ENCODE results near the gene USP54. TPM values are rescaled to one million over a fixed set of nuclear protein-coding genes. Genes with fewer than 3 reads are reported as not detected.
A peak's percentile ranks its signal among the peaks of the same experiment; 100 is the strongest.

USP54 gene
- total and polyA plus RNA-seq, 2 of the 13 experiments (the other 11 are each of a cell fraction or from before 2014, with no cell fraction given) = 18.1 to 25.0 TPM

DNA sequence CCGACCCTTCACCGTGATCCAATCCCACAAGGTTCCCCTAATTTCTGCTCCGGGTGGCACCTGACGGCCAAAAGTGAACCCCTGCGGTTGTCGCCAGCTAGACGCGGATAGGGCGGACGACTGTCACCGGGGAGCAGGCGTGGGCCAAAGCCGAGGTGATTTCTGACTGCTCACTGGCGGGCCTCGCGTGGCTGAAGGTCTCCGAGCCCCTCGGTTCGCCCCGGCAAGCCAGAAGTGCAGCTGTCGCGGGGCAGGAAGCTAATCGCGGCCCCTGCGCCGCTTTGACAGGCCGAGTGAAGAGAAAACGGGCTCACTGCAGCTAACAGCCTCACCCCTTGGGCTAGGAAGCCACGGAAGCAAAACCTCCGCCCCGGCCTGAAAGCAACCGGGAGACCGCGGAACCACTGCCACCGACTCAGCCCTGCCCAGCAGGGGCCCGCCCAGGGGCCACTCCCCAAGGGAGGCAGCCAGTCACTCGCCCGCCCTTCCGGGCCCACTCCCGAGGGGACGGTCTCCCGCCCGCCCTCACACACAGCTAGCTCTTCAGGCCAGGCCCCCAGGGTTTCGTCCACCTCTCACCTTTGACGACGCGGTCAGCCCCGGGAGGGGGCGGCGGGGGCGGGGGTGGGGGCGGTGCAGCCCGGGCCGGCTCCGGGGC lies 95.8 kb downstream of the USP54 start (continued):
- TF ChIP-seq, protein P1, sequence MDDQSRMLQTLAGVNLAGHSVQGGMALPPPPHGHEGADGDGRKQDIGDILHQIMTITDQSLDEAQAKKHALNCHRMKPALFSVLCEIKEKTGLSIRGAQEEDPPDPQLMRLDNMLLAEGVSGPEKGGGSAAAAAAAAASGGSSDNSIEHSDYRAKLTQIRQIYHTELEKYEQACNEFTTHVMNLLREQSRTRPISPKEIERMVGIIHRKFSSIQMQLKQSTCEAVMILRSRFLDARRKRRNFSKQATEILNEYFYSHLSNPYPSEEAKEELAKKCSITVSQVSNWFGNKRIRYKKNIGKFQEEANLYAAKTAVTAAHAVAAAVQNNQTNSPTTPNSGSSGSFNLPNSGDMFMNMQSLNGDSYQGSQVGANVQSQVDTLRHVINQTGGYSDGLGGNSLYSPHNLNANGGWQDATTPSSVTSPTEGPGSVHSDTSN (CRISPR knock-in tag; IDR thresholded peaks at IDR 0.05; ENCODE audit: borderline replicate concordance) = no peak
- no peak for TF ChIP-seq HES4 (CRISPR knock-in tag; IDR thresholded peaks at IDR 0.05; ENCODE audit: borderline replicate concordance)
- peak; percentile 51 for TF ChIP-seq RAD21 (CRISPR knock-in tag; IDR thresholded peaks at IDR 0.05)
- TF ChIP-seq, protein P2, sequence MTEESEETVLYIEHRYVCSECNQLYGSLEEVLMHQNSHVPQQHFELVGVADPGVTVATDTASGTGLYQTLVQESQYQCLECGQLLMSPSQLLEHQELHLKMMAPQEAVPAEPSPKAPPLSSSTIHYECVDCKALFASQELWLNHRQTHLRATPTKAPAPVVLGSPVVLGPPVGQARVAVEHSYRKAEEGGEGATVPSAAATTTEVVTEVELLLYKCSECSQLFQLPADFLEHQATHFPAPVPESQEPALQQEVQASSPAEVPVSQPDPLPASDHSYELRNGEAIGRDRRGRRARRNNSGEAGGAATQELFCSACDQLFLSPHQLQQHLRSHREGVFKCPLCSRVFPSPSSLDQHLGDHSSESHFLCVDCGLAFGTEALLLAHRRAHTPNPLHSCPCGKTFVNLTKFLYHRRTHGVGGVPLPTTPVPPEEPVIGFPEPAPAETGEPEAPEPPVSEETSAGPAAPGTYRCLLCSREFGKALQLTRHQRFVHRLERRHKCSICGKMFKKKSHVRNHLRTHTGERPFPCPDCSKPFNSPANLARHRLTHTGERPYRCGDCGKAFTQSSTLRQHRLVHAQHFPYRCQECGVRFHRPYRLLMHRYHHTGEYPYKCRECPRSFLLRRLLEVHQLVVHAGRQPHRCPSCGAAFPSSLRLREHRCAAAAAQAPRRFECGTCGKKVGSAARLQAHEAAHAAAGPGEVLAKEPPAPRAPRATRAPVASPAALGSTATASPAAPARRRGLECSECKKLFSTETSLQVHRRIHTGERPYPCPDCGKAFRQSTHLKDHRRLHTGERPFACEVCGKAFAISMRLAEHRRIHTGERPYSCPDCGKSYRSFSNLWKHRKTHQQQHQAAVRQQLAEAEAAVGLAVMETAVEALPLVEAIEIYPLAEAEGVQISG (CRISPR knock-in tag; IDR thresholded peaks at IDR 0.05) = peak; percentile 17; the same call in 1 of the 2 replicates
- TF ChIP-seq, protein P3, sequence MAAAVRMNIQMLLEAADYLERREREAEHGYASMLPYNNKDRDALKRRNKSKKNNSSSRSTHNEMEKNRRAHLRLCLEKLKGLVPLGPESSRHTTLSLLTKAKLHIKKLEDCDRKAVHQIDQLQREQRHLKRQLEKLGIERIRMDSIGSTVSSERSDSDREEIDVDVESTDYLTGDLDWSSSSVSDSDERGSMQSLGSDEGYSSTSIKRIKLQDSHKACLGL (CRISPR knock-in tag; IDR thresholded peaks at IDR 0.05) = peak; percentile 64
- TF ChIP-seq ERF (CRISPR knock-in tag; IDR thresholded peaks at IDR 0.05) = peak; percentile 13
- TF ChIP-seq, protein P4, sequence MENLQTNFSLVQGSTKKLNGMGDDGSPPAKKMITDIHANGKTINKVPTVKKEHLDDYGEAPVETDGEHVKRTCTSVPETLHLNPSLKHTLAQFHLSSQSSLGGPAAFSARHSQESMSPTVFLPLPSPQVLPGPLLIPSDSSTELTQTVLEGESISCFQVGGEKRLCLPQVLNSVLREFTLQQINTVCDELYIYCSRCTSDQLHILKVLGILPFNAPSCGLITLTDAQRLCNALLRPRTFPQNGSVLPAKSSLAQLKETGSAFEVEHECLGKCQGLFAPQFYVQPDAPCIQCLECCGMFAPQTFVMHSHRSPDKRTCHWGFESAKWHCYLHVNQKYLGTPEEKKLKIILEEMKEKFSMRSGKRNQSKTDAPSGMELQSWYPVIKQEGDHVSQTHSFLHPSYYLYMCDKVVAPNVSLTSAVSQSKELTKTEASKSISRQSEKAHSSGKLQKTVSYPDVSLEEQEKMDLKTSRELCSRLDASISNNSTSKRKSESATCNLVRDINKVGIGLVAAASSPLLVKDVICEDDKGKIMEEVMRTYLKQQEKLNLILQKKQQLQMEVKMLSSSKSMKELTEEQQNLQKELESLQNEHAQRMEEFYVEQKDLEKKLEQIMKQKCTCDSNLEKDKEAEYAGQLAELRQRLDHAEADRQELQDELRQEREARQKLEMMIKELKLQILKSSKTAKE (CRISPR knock-in tag; IDR thresholded peaks at IDR 0.05; ENCODE audit: borderline replicate concordance) = no peak
- peak; percentile 8; the same call in 1 of the 2 replicates for TF ChIP-seq THAP11 (CRISPR knock-in tag; IDR thresholded peaks at IDR 0.05)
- TF ChIP-seq TARDBP (CRISPR knock-in tag; IDR thresholded peaks at IDR 0.05) = no peak
- no peak for TF ChIP-seq PTBP1 (IDR thresholded peaks at IDR 0.05; ENCODE audit: low read depth, low read length, poor library complexity, severe bottlenecking)
- TF ChIP-seq, protein P5, sequence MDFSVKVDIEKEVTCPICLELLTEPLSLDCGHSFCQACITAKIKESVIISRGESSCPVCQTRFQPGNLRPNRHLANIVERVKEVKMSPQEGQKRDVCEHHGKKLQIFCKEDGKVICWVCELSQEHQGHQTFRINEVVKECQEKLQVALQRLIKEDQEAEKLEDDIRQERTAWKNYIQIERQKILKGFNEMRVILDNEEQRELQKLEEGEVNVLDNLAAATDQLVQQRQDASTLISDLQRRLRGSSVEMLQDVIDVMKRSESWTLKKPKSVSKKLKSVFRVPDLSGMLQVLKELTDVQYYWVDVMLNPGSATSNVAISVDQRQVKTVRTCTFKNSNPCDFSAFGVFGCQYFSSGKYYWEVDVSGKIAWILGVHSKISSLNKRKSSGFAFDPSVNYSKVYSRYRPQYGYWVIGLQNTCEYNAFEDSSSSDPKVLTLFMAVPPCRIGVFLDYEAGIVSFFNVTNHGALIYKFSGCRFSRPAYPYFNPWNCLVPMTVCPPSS (IDR thresholded peaks at IDR 0.05) = no peak
- no peak for TF ChIP-seq SOX6 (IDR thresholded peaks at IDR 0.05)
- peak; percentile 20; the same call in 1 of the 2 replicates for TF ChIP-seq SOX6 (CRISPR knock-in tag; IDR thresholded peaks at IDR 0.05)
- TF ChIP-seq, protein P6, sequence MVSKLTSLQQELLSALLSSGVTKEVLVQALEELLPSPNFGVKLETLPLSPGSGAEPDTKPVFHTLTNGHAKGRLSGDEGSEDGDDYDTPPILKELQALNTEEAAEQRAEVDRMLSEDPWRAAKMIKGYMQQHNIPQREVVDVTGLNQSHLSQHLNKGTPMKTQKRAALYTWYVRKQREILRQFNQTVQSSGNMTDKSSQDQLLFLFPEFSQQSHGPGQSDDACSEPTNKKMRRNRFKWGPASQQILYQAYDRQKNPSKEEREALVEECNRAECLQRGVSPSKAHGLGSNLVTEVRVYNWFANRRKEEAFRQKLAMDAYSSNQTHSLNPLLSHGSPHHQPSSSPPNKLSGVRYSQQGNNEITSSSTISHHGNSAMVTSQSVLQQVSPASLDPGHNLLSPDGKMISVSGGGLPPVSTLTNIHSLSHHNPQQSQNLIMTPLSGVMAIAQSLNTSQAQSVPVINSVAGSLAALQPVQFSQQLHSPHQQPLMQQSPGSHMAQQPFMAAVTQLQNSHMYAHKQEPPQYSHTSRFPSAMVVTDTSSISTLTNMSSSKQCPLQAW (CRISPR knock-in tag; IDR thresholded peaks at IDR 0.05) = peak; percentile 56; the same call in 1 of the 2 replicates
- TF ChIP-seq, protein P7, sequence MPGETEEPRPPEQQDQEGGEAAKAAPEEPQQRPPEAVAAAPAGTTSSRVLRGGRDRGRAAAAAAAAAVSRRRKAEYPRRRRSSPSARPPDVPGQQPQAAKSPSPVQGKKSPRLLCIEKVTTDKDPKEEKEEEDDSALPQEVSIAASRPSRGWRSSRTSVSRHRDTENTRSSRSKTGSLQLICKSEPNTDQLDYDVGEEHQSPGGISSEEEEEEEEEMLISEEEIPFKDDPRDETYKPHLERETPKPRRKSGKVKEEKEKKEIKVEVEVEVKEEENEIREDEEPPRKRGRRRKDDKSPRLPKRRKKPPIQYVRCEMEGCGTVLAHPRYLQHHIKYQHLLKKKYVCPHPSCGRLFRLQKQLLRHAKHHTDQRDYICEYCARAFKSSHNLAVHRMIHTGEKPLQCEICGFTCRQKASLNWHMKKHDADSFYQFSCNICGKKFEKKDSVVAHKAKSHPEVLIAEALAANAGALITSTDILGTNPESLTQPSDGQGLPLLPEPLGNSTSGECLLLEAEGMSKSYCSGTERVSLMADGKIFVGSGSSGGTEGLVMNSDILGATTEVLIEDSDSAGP (CRISPR knock-in tag; IDR thresholded peaks at IDR 0.05; ENCODE audit: borderline replicate concordance) = peak; percentile 60; the same call in 1 of the 2 replicates
- TF ChIP-seq SALL1 (CRISPR knock-in tag; IDR thresholded peaks at IDR 0.05) = peak; percentile 12; the same call in 1 of the 2 replicates
- TF ChIP-seq ARHGAP35 (CRISPR knock-in tag; IDR thresholded peaks at IDR 0.05; ENCODE audit: borderline replicate concordance) = no peak
